Fibroblast of the aortic adventitia (primary cell): ENCODE data around the gene OR9G1. TPM values are rescaled to one million over a fixed set of nuclear protein-coding genes. Genes with fewer than 3 reads are reported as not detected.

Experiments
- DNase-seq: peaks from one replicate; pipeline ENCODE4 v3.0.0-alpha.2; 2010; ENCODE audit warnings: low read depth
- H3K4me3 ChIP-seq: 2 replicates; pipeline ENCODE4 v1.5.1; 2011; ENCODE audit warnings: low read depth, mild to moderate bottlenecking, control low read depth, low read length, moderate library complexity
- total RNA-seq: library from RNA; depleted of rRNA; stranded (reverse); fragments of >200 nt; gene quantifications from 2 replicates; pipeline ENCODE4 v1.2.3, GENCODE V29; 2012; ENCODE audit warnings: low replicate concordance
- TF ChIP-seq, protein P1 (sequence below): IDR thresholded peaks from 2 replicates; pipeline ENCODE4 v1.5.1; 2011; ENCODE audit warnings: mild to moderate bottlenecking, low read length, control low read depth, inconsistent platforms; ENCODE audit not compliant: insufficient read depth

The OR9G1 gene
- total RNA-seq, 1 donor = not detected

DNA sequence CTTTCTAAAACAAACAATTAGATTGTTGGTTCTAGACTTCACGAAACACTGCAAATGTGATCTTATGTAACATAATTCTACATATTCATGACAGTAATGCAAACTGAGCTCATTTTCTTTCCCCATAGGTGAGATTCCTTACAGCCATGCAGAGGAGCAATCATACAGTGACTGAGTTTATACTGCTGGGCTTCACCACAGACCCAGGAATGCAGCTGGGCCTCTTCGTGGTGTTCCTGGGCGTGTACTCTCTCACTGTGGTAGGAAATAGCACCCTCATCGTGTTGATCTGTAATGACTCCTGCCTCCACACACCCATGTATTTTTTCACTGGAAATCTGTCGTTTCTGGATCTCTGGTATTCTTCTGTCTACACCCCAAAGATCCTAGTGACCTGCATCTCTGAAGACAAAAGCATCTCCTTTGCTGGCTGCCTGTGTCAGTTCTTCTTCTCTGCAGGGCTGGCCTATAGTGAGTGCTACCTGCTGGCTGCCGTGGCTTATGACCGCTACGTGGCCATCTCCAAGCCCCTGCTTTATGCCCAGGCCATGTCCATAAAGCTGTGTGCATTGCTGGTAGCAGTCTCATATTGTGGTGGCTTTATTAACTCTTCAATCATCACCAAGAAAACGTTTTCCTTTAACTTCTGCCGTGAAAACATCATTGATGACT, 1.5 kb downstream of the OR9G1 start:
- TF ChIP-seq, protein P1, sequence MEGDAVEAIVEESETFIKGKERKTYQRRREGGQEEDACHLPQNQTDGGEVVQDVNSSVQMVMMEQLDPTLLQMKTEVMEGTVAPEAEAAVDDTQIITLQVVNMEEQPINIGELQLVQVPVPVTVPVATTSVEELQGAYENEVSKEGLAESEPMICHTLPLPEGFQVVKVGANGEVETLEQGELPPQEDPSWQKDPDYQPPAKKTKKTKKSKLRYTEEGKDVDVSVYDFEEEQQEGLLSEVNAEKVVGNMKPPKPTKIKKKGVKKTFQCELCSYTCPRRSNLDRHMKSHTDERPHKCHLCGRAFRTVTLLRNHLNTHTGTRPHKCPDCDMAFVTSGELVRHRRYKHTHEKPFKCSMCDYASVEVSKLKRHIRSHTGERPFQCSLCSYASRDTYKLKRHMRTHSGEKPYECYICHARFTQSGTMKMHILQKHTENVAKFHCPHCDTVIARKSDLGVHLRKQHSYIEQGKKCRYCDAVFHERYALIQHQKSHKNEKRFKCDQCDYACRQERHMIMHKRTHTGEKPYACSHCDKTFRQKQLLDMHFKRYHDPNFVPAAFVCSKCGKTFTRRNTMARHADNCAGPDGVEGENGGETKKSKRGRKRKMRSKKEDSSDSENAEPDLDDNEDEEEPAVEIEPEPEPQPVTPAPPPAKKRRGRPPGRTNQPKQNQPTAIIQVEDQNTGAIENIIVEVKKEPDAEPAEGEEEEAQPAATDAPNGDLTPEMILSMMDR = no peak
- no peak overlapping the region for H3K4me3 ChIP-seq
- no peak for DNase-seq

DNA sequence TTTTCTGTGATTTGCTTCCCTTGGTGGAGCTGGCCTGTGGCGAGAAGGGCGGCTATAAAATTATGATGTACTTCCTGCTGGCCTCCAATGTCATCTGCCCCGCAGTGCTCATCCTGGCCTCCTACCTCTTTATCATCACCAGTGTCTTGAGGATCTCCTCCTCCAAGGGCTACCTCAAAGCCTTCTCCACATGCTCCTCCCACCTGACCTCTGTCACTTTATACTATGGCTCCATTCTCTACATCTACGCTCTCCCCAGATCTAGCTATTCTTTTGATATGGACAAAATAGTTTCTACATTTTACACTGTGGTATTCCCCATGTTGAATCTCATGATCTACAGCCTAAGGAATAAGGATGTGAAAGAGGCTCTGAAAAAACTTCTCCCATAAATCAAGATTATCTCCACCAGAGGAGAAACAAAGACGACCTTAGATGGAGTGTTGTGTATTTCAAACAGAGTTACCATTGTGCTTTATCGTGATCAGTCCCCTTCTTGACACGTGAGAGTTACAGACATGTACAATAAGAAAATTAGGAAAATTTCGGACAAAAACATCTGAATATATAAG, 2.1 kb downstream of the OR9G1 start:
- no peak for DNase-seq
- TF ChIP-seq, protein P1 = no peak

DNA sequence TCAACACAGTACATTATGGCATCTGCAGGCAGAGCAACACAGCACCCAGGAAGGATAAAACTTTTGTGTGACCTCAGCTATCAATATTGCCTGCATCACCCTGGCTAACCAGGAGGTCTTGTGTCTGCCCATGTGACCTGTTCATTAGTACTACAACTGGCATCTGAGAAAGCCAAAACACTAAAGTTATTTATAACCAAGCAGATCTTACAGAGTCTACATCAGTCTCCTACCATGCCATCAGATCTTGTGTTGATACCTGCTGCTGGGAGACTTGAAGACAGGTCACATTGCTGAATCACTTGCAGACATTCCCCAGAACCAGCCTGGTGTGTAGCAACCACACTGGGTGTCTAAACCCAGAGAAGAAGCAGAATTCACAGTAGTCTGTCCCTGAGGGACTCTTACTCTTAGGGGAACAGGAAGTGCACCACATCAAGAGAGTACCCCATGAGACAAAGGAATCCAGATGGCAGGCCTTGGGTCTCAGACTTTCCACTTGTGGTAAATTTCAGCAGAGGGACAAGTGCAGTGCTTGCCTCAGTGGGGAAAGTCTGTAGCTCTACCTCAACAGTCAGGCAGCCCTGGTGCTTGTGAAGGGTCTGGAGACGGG, 7.0 kb downstream of the OR9G1 start:
- DNase-seq = no peak
- no peak overlapping the region for H3K4me3 ChIP-seq
- TF ChIP-seq, protein P1 = no peak

More for the DNA sequence above, 2.1 kb downstream of the OR9G1 start:
- no peak overlapping the region for H3K4me3 ChIP-seq

DNA sequence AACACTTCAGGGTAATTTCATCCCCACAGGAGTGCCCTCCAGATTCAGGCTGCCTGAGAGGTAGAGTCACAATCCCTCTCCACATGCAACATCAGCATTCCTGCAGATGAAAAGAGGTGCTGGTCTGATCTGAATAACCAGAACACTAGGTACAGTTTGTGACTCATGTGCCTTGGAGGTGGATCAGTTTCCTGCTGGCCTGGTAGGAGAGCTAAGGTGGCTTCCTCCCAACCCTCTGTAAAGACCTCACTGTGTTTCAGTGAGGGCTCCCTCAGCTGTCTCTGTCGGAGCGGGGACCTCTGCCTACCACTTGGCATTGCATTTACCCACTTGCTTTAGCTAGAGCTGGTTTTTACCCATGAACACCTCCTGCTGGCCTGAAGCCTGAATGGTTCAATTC, 7.6 kb downstream of the OR9G1 start:
- DNase-seq = no peak
- no peak overlapping the region for H3K4me3 ChIP-seq
- TF ChIP-seq, protein P1 = no peak

DNA sequence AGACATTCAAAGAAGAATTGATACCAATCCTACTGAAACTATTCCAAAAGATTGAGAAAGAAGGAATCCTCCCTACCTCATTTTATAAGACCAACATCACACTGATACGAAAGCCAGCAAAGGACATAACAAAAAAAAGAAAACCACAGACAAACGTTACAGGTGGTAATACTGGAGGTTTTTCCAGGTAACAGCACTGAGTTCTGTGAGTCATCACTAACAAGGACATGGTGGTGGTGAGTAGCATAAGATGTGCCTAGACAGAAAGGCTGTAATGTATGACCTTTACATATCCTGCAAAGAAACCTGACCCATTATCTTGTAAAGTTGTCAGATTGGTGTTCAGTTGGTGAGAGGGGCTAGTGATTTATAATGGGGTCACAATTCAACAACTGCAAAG, 15.3 kb downstream of the OR9G1 start:
- TF ChIP-seq, protein P1 = no peak

DNA sequence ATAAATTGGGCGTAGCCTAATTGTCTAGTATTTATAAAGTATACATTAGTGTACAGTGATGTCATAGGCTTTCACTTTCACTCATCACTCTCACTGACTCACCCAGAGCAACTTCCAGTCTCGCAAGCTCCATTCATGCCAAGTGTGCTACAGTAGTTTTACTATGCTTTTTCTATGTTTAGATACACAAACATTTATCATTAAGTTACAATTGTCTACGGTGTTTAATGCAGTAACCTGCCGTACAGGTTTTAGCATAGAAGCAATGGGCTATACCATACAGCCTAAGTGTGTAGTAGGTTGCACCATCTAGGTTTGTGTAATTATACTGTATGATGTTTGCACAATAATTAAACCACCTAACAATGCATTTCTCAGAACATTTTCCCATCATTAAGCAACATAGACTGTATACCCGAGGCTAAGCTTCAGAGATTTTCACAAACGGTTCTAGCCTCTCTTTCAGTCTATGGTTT, 17.5 kb downstream of the OR9G1 start:
- no peak overlapping the region for H3K4me3 ChIP-seq
- DNase-seq = no peak
- TF ChIP-seq, protein P1 = no peak

More for the DNA sequence above, 15.3 kb downstream of the OR9G1 start:
- DNase-seq = no peak
- H3K4me3 ChIP-seq = no peak overlapping the region
